GM12801 (cell line): ENCODE measurements around the gene SND1.

Source experiments
- TF ChIP-seq, protein P1 (sequence below): IDR thresholded peaks from one replicate; pipeline ENCODE4 v1.5.1; 2011; ENCODE audit warnings: control low read depth; ENCODE audit not compliant: insufficient read length; ENCODE audit errors: extremely low read depth

SND1 gene

DNA sequence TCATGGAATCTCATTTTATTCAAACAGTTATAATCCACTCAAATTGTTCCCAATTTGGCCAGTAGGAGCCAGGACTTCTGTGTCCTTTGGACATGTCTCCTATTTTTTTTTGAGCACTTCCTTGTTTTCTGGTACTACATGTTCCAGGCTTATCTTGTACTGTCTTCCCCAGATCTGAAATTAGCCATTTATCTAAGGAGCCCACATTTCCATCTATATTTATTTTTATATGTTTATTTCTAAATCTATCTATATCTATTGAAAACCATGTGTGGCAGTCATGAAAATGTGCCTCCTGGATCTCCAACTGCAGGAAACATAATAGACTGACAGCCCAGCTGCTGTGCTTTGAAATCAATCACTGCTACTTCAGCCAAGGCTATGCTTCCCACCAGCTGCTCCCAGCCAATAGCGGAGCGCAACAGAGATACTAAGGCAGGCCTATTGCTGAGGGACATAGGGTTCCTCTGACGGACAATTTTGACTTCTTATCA, 232.1 kb downstream of the SND1 start:
- TF ChIP-seq, protein P1, sequence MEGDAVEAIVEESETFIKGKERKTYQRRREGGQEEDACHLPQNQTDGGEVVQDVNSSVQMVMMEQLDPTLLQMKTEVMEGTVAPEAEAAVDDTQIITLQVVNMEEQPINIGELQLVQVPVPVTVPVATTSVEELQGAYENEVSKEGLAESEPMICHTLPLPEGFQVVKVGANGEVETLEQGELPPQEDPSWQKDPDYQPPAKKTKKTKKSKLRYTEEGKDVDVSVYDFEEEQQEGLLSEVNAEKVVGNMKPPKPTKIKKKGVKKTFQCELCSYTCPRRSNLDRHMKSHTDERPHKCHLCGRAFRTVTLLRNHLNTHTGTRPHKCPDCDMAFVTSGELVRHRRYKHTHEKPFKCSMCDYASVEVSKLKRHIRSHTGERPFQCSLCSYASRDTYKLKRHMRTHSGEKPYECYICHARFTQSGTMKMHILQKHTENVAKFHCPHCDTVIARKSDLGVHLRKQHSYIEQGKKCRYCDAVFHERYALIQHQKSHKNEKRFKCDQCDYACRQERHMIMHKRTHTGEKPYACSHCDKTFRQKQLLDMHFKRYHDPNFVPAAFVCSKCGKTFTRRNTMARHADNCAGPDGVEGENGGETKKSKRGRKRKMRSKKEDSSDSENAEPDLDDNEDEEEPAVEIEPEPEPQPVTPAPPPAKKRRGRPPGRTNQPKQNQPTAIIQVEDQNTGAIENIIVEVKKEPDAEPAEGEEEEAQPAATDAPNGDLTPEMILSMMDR = no peak

DNA sequence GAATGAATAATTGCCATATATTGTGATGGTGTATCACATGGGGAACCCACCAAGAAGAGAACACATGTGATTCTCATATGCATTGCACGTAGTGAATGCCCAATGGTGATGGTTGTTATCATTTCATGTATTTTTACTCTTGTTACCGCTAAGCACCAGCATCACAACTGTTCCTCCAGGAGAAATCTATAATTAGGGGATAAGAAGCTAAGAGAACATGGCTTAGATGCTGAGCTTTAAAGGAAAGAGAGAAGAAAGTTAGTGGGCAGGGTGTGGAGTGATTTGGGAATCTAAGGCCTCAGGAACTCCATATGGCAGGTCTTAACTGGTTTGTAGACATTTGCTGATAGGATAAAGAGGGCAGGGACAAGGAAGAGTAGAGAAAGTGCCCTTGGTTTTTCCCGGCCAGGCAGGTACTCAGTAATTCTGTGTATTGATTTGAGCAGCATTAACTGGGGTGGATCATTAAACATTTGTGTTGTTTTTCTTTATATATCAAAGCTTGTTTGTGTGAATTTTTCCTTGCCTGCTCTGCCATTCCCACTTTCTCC, 233.3 kb downstream of the SND1 start:
- TF ChIP-seq, protein P1 = no peak

DNA sequence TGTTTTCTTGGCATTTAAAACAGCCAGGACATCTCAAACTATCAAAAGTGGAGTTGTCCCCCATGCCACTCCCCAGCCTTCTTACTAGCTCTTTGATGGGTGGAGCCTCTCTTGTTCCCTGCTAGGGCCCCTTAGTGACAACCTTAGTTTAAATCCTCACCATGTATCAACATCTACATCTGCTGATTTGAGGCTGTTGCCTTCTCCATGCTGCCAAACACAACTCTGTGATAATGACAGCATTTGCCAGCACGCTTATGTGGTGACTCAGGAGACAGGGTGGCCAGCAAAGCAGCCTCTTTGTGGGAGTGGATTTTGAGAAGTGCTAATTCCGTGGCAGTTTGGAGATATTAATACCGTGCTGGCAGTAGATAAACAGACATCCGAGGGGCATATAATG, 233.8 kb downstream of the SND1 start:
- TF ChIP-seq, protein P1 = no peak

DNA sequence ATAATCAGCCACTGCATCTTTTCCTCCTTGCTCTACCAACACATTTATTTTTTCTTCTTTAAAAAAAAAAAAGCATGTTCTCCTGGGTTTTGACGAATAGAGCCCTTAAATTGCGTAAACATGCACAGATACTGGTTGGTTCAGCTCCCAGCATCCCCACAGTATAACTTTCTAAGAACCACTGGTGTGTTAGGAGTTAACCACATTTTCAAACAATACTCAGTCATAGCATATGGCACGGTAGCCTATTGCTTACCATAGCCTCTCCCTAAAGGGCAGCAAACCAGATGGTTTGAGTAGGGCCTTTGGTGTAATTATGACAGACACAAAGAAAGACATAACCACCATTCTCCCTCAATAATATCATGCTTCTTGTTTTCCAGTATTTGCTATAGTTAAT, 234.3 kb downstream of the SND1 start:
- TF ChIP-seq, protein P1 = no peak

DNA sequence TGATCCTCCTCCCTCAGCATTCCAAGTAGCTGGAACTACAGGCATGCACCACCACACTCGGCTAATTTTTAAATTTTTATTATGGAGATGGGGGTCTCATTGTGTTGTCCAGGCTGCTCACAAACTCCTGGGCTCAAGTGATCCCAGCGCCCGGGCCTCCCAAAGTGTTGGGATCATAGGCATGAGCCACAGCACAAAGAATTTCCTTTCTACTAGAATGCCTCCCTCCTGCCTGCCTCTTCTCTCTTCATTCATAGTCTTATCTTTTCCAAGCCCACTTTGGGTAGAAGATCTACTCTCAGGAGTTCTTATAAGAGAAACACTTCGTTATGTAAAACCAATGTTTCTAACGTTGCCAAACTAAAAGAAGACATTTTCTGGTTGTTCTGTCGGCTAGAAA, 235.1 kb downstream of the SND1 start:
- TF ChIP-seq, protein P1 = no peak

DNA sequence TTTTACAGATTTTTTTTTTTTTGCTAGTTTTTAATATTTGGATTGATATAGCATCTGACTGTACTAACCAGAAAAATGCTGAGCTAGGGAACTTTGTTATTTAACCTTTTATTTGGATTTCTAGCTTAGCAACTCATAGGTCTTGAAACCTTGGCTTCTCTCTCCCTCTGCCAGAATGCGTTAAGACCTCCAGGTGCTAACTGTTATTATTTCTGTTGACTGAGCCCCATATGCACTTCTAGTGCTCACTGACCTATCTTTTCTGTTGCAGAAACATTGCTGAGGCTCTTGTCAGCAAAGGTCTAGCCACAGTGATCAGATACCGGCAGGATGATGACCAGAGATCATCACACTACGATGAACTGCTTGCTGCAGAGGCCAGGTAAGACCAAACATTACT, 235.6 kb downstream of the SND1 start:
- TF ChIP-seq, protein P1 = no peak

DNA sequence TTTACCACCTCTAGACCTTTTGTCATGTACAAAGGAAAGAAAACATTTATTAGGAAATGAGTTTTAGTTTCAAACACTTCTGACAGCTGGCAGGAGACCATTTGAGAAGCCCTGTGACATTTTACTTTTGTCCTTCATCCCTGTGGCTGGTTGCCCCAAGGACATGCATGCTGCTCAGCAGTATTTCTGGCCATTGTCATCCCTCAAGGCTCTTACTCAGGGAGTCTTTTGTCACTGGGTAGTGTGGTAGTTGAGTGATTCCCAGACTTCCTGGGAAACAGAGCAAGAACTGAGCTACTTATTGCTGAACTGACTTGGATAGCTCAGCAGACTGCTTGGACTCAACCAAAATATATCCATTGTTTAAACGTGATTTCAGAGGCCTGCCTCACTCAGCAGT, 236.4 kb downstream of the SND1 start:
- TF ChIP-seq, protein P1 = no peak
